ENCODE measurements around the gene HLA-DMB. TPM values are rescaled to one million over a fixed set of nuclear protein-coding genes. Genes with fewer than 3 reads are reported as not detected.

The HLA-DMB gene
- polyA plus RNA-seq = 10 to 100 TPM in 2 of 3 donors, 1 to 10 TPM in 1; 4.3 to 19.0 (median 18.8) TPM

- no peak within 1 kb of the TSS for H3K27ac ChIP-seq (ENCODE audit: low read depth, low read length)
- 7 to 13% (median 9%) methylated on average over 9 of the region's 9 CpGs for WGBS, 3 donors
These were observed at the start of gene HLA-DMB for GRCh38 chr6:32940656-32941213. Gene HLA-DMB (minus strand): TSS chr6:32941028. CDS start chr6:32940807, 221 bp downstream.

- 91 to 97% (median 96%) methylated on average over 1 of the region's 1 CpG for WGBS, 3 donors
- no peak overlapping the region for H3K27ac ChIP-seq (ENCODE audit: low read depth, low read length)
These were observed 48.5 kb upstream of the HLA-DMB start for GRCh38 chr6:32989368-32989767.

- no peak overlapping the region for H3K27ac ChIP-seq (ENCODE audit: low read depth, low read length)
- 13 to 15% (median 13%) methylated on average over 9 of the region's 9 CpGs for WGBS, 3 donors
These were observed 44.0 kb upstream of the HLA-DMB start for GRCh38 chr6:32984622-32985389.

- H3K27ac ChIP-seq (ENCODE audit: low read depth, low read length) = no peak overlapping the region
- 38 to 44% (median 38%) methylated on average over 3 of the region's 3 CpGs for WGBS, 3 donors
These were observed 43.3 kb upstream of the HLA-DMB start for GRCh38 chr6:32983964-32984621.

- 50 to 78% (median 70%) methylated on average over 1 of the region's 1 CpG for WGBS, 3 donors
- no peak overlapping the region for H3K27ac ChIP-seq (ENCODE audit: low read depth, low read length)
These were observed 42.6 kb upstream of the HLA-DMB start for GRCh38 chr6:32983493-32983848.

GRCh38 chr6:32982702-32983492, 42.1 kb upstream of the HLA-DMB start:
- no peak overlapping the region for H3K27ac ChIP-seq (ENCODE audit: low read depth, low read length)
- WGBS, 3 donors = 49 to 67% (median 56%) methylated on average over 6 of the region's 6 CpGs

GRCh38 chr6:32982084-32982701, 41.4 kb upstream of the HLA-DMB start:
- H3K27ac ChIP-seq (ENCODE audit: low read depth, low read length) = no peak overlapping the region
- 50 to 60% (median 52%) methylated on average over 8 of the region's 8 CpGs for WGBS, 3 donors

GRCh38 chr6:32980488-32981038, 39.7 kb upstream of the HLA-DMB start:
- H3K27ac ChIP-seq (ENCODE audit: low read depth, low read length) = no peak overlapping the region
- WGBS, 3 donors = 67 to 73% (median 68%) methylated on average over 11 of the region's 11 CpGs

- no peak overlapping the region for H3K27ac ChIP-seq (ENCODE audit: low read depth, low read length)
- WGBS, 3 donors = 85 to 89% (median 85%) methylated on average over 12 of the region's 12 CpGs
These were observed 39.1 kb upstream of the HLA-DMB start for GRCh38 chr6:32979720-32980487.

GRCh38 chr6:32977953-32978324, 37.1 kb upstream of the HLA-DMB start:
- 40 to 69% (median 60%) methylated on average over 7 of the region's 7 CpGs for WGBS, 3 donors
- H3K27ac ChIP-seq (ENCODE audit: low read depth, low read length) = no peak overlapping the region

GRCh38 chr6:32977272-32977952, 36.6 kb upstream of the HLA-DMB start:
- 48 to 71% (median 68%) methylated on average over 10 of the region's 10 CpGs for WGBS, 3 donors
- H3K27ac ChIP-seq (ENCODE audit: low read depth, low read length) = no peak overlapping the region

GRCh38 chr6:32976334-32977069, 35.7 kb upstream of the HLA-DMB start:
- H3K27ac ChIP-seq (ENCODE audit: low read depth, low read length) = no peak overlapping the region
- 50 to 85% (median 78%) methylated on average over 7 of the region's 7 CpGs for WGBS, 3 donors

- 45 to 66% (median 48%) methylated on average over 2 of the region's 2 CpGs for WGBS, 3 donors
These were observed 35.1 kb upstream of the HLA-DMB start for GRCh38 chr6:32975886-32976285.

GRCh38 chr6:32974541-32975308, 33.9 kb upstream of the HLA-DMB start:
- WGBS, 3 donors = 5 to 19% (median 10%) methylated on average over 14 of the region's 14 CpGs
- no peak overlapping the region for H3K27ac ChIP-seq (ENCODE audit: low read depth, low read length)

More at GRCh38 chr6:32975886-32976285, 35.1 kb upstream of the HLA-DMB start:
- H3K27ac ChIP-seq (ENCODE audit: low read depth, low read length) = no peak overlapping the region

- WGBS, 3 donors = 1 to 2% (median 2%) methylated on average over 4 of the region's 4 CpGs
- H3K27ac ChIP-seq (ENCODE audit: low read depth, low read length) = no peak overlapping the region
These were observed 33.1 kb upstream of the HLA-DMB start for GRCh38 chr6:32974016-32974333.

Data from adipose tissue (tissue), 3 donors.